NCI-H1694 (cell line): ENCODE data around the gene ULK1.
"Not testable (repeated sequence)": the region's sequence is repeated elsewhere in the genome, so short reads cannot be mapped to it uniquely, and the experiment has no call there.

Source experiments
- DNase-seq: peaks from one replicate; lab custom pipeline; 2025; lab: John Stamatoyannopoulos, UW

ULK1 gene

GRCh38 chr12:131862084-131862441 is 32.4 kb upstream of the ULK1 start:
- DNase-seq = no peak

DNA sequence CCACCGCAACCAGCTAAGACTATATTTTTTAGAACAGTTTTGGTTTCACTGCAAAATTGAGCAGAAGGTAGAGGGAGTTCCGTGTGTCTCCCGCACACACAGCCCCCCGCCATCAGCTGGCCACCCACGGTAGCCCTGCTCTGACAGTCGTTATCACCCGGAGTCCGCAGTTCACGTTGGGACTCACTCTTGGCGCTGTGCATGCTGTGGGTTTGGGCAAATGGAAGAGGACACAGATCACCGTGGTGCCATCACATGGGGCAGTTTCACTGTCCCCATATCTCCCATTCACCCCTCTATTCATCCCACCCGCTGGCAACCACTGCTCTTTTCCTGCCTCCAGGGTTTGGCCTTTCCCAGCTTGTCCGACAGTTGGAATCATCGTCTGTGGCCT is 31.8 kb upstream of the ULK1 start:
- DNase-seq = no peak

GRCh38 chr12:131862994-131863710 is 31.3 kb upstream of the ULK1 start:
- DNase-seq = no peak

DNA sequence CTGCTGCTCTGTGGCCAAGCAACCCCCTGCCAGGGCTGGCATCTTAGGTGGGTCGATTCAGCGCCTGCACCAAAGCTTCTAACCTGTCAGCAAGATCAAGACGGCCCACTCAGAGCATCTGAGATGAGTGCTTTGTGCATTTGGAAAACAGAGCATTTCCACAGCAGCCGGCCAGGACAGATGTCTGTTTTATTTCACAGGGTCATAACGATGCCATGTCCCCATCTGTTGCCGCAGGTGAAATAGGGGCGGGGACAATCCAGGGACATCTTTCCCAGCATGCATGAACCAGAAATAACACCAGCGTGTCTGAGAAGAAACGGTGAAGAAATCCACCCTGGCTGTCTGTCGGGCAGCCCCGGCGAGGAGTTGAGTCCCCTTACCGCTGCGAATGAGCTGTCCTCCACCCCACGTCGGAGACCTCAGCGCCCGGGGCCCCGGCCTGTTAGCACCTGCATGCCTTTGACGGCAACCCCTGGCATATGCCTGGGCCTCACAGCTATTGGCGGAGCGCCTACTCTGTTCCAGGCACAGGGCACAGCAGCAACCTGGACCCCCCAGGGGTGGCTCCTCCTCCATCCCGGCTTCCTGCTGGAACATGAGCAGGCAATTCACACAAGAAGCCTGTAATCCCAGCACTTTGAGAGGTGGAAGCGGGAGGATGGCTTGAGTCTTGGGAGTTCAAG is 30.6 kb upstream of the ULK1 start:
- peak; percentile 6 for DNase-seq

DNA sequence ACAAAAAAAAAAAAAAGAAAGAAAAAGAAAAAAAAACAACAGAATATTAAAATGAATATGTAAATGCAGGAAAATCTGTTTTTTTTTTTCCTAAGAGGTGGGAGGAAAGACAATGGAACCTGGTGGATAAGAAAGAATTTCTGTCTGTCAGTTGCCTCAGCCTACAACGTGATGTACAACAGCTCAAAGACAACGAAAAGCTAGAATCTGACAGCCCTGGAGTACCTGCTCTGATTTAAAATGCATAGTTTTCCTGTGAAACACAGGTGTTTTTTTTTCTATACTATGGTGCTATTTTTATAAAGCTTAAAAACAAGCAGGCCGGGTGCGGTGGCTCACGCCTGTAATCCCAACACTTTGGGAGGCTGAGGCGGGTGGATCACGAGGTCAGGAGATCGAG is 30.0 kb upstream of the ULK1 start:
- DNase-seq = no peak

DNA sequence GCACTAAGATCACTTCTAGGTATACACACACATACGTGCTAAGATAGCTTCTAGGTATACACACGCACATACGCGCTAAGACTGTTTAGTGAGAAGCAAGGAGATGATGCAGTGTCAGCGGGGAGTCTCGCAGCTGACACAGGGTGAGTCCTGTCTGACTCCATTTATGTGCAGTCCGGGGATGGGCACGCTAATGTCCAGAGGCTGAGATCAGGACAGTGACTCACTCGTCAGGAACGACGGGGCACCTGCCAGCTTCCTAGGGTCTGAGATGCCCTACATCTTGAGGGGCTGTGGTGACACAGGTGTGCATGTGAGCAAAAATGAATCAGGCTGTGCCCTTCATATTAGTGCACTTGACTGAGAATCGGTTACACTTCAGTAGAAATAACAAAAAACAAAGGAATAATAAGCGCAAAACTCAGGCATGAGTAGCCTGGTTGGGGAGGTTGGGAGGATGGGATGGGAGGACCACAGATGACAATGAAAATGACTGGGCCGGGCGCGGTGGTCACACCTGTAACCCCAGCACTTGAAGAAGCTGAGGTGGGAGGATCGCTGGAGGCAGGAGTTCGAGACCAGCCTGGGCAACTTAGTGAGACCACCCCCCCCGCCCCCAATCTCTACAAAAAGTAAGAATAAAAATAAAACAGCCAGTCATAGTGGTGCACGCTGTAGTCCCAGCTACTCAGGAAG is 29.1 kb upstream of the ULK1 start:
- DNase-seq = no peak

DNA sequence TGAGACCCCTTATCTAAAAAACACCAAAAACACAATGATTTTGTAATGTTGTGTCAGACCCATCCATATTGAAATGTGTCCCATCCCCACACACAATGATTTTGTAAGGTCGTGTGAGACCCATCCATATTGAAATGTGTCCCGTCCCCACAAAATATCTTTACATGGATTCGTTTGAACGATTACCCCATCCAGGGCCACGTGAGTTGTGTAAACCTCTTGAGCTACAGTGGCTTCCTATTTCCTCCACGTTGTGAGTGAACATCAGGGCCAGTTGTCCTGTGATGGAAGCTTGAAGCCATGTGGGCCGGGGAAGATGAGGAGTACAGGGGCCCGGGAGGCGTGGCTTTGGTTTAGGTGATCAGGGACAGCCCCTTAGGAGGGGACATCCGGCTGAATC is 27.0 kb upstream of the ULK1 start:
- no peak for DNase-seq

GRCh38 chr12:131867891-131868675 is 26.3 kb upstream of the ULK1 start:
- no peak for DNase-seq

DNA sequence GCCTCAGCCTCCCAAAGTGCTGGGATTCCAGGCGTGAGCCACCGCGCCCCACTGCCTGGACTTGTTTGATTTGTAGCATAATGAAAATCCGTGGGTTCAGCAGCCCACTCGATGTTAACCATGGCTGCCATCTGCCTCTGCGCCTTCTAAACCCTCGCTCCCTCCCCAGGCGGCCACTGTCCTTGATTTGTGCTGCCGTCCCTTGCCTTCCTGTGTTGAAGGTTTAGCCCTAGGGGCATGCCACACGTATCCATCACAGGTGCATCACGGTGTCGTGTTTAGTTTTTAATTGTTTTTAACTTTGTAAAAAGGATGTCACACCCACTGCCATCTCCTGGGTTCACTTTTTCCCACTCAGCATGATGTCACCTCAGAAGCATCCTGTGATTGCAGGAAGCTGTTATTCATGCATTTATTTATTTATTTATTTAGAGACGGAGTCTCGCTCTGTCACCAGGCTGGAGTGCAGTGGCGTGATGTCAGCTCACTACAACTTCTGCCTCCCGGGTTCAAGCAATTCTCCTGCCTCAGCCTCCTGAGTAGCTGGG is 24.5 kb upstream of the ULK1 start:
- DNase-seq = no peak

DNA sequence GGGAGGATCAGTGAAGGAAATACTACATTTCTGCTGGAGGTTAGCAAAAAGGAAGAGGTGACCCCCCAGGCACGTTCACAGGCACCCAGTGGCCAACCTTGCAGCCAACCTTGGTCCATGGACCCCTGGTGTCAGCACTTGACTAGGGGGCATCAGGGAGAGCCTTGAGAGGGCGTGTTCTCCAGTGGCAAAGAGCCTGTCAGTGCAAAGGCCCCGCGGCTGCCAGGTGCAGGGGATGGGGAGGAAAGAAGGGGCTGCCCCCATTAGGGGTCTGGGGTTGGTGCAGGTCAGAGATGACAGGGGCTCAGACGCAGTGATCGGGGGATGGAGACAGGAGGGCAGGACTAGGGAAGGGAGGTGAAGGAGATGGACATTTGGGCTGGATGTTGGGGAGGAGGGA is 22.7 kb upstream of the ULK1 start:
- no peak for DNase-seq

DNA sequence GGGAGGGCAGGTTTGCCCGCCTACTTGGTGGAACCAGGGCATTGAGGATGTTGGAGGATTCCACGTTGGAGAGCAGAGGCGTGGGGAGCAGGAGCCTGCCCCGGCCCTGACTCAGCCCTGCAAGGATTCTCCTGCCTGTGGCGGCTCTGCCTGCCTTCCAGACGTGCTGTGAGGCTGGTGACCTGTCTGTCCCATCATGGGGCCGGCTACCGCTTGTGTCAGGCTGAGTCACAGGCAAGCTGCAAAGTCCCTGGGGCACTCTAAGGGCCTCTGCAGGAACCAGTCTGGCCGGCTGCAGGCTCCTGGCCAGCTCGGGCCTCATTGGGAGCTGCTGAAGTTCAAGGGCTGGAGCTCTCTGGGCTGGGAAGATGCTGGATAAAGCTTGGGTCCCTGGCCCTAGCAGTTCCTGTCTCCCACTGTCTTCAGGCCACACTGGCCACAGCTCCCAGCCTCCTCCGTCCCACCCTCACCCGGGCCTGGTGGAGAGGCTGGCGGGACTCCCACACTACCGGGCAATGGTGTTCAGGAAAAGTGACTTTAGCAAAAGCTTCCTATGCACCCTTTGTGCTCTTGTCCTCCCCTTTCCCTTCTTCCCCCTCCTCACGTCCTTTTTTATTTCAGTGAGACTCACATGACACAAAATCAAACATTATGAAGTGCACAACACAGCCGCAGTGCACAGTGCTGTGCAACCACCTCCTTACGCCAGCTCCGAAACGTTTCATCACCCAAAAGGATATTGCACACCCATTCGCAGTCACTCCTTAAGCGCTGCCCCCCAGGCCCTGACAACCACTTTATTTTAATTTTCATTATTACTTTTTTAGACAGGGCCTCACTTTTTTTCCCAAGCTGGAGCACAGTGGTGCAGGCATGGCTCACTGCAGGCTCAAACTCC is 22.0 kb upstream of the ULK1 start:
- no peak for DNase-seq

- DNase-seq = no peak
These were observed 21.1 kb upstream of the ULK1 start for GRCh38 chr12:131873293-131873692.

GRCh38 chr12:131874972-131875371 is 19.4 kb upstream of the ULK1 start:
- not testable (repeated sequence) for DNase-seq

DNA sequence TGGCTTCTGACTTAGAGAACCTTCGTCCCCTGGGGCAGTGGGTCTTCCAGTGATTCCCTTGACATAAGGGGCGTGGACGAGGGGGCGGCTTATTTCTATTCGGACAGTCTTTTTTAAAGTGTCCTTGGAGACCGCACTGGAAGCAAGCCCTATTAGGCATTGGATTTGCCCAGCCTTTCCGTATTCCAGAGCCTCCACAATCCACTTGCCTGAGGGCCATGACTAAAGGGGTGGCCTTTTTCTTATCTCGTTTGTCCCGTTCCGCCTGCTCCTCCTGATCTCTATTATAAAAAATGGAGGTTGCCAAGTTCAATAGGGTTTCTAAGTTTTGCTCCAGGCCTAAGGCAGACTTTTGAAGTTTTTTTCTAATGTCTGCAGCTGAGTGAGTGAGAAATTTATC is 17.2 kb upstream of the ULK1 start:
- not testable (repeated sequence) for DNase-seq

GRCh38 chr12:131878436-131878835 is 16.0 kb upstream of the ULK1 start:
- not testable (repeated sequence) for DNase-seq

- no peak for DNase-seq
These were observed 11.5 kb upstream of the ULK1 start for GRCh38 chr12:131882804-131883520.

DNA sequence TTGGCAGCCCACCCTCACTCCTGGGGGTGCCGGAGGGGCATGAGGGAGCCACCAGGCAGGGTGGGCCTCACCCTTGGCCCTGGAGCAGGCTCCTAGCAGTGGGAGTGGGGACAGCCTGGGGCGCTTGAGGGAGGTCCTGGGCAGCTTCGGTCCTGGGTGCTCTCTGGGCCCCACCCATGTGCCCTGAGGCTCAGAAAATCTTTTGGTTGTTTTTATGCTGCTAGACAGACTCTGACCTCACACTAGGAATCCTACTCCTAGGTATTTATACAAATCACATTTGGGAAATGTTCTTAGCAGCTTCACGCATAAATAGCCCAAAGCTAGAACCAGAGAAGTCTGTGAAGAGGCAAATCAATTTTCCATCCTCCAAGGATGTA is 10.9 kb upstream of the ULK1 start:
- DNase-seq = no peak

GRCh38 chr12:131885076-131885475 is 9.3 kb upstream of the ULK1 start:
- not testable (repeated sequence) for DNase-seq

GRCh38 chr12:131885543-131886057 is 8.8 kb upstream of the ULK1 start:
- no peak for DNase-seq

DNA sequence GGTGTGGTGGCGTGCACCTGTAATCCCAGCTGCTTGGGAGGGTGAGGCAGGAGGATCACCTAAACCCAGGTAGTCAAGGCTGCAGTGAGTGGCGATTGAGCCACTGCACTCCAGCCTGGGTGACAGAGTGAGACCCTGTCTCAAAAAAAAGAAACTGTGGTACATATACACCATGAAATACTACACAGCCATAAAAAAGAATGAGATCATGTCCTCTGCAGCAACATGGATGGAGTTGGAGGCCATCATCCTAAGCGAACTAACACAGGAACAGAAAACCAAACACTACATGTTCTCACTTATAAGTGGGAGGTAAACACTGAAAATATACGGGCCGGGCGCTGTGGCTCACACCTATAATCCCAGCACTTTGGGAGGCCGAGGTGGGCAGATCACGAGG is 2.7 kb upstream of the ULK1 start:
- DNase-seq = not testable (repeated sequence)
